Natural killer cell (primary cell): ENCODE data around the gene PRCC. TPM values are rescaled to one million over a fixed set of nuclear protein-coding genes. Genes with fewer than 3 reads are reported as not detected.

Experiments used
- ATAC-seq, 3 donors: fragments of 150-1000 bp in 2 of 3; fragments of 200-7000 bp in 1 of 3; cut with Tn5 transposase; 1 replicate in 1 of 3; 2 replicates in 2 of 3; pipeline ENCODE4 v1.10.0; 2021; ENCODE audit warnings: mild to moderate bottlenecking in 2 of 3, moderate library complexity in 2 of 3
- DNase-seq, 2 donors: peaks; one replicate each; pipeline versions ENCODE4 v3.0.0 to v3.0.0-alpha.2; 2013 to 2021; ENCODE audit warnings: mixed read lengths in 1 of 2
- H3K27ac ChIP-seq: one replicate; pipeline ENCODE4 v1.5.1; 2013; ENCODE audit warnings: mild to moderate bottlenecking, low read length
- H3K27me3 ChIP-seq: one replicate; pipeline ENCODE4 v1.6.1; 2013; ENCODE audit warnings: low read length; ENCODE audit not compliant: control insufficient read depth, insufficient read depth
- H3K36me3 ChIP-seq: one replicate; pipeline ENCODE4 v1.6.1; 2013; ENCODE audit warnings: low read length; ENCODE audit not compliant: control insufficient read depth, insufficient read depth
- H3K4me1 ChIP-seq: one replicate; pipeline ENCODE4 v1.6.1; 2013; ENCODE audit warnings: low read length; ENCODE audit not compliant: control insufficient read depth, insufficient read depth
- H3K4me3 ChIP-seq: one replicate; pipeline ENCODE4 v1.5.1; 2013; ENCODE audit warnings: low read length
- H3K9me3 ChIP-seq: one replicate; pipeline ENCODE4 v1.6.1; 2013; ENCODE audit warnings: low read length; ENCODE audit not compliant: control insufficient read depth, insufficient read depth
- H3K27ac Mint-ChIP-seq, 2 donors: one replicate each; pipeline ENCODE4 v1.8.0; 2022; ENCODE audit warnings: mild to moderate bottlenecking in 2 of 2, mixed read lengths in 2 of 2, moderate library complexity in 1 of 2
- H3K27me3 Mint-ChIP-seq, 2 donors: one replicate each; pipeline ENCODE4 v1.8.0; 2022; ENCODE audit warnings: low read depth in 2 of 2, mixed read lengths in 2 of 2
- H3K36me3 Mint-ChIP-seq: one replicate; pipeline ENCODE4 v1.8.0; 2022; ENCODE audit warnings: mixed read lengths
- H3K4me1 Mint-ChIP-seq, 2 donors: one replicate each; pipeline ENCODE4 v1.8.0; 2022; ENCODE audit warnings: mixed read lengths in 2 of 2
- H3K4me3 Mint-ChIP-seq: one replicate; pipeline ENCODE4 v1.8.0; 2022; ENCODE audit warnings: mild to moderate bottlenecking, moderate library complexity, mixed read lengths
- H3K9me3 Mint-ChIP-seq, 2 donors: one replicate each; pipeline ENCODE4 v1.8.0; 2022; ENCODE audit warnings: mixed read lengths in 2 of 2
- WGBS: methylation state at CpG from one replicate; pipeline ENCODE4 v1.1.7; 2013; ENCODE audit warnings: missing lambda C conversion rate; ENCODE audit not compliant: insufficient coverage; 5-methylcytosine and 5-hydroxymethylcytosine counted together
- intact Hi-C: fragments of 100-400 bp; cut with micrococcal nuclease; formaldehyde crosslinking; loops from one replicate; pipeline ENCODE4 v1.14.2; 2022
- total RNA-seq, 4 donors: library from RNA; stranded (reverse); fragments of 120-200 nt in 1 of 4; gene quantifications; one replicate each; pipeline versions ENCODE4 v1.2.3 to v1.2.4, GENCODE V29; 2013 to 2022
- TF ChIP-seq, protein P1 (sequence below): fragments of 200-600 bp; IDR thresholded peaks from one replicate; pipeline ENCODE4 v1.8.0; 2022; ENCODE audit warnings: antibody characterized with exemption

The PRCC gene
- total RNA-seq, 3 donors from 2014 or later (not counting 1 experiment from before 2014, with no cell fraction given), result 66.5 to 92.4 (median 69.1) TPM

DNA sequence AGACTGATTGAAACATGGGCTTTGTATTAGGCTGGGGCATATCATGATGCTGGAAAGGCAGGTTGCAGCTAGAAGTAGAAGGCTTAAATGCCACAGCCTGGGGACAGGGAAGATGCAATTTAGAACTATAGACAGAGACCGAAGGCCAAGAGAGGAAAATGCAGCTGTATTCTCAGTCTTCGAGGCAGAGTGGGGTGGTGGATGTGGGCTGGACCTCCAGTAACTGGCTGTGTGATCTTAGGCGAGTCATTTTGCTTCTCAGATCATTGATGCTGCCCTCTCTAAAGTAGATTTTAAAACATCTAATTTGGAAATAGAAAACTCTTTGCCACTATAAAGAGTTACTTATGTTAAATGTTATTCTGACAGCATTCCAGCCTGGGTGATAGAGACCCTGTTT is 67.0 kb downstream of the PRCC start:
- no peaks in the 10 kb centered on the region for H3K36me3 Mint-ChIP-seq
- H3K27me3 Mint-ChIP-seq, result peaks cover 0 to 9% of the 10 kb centered on the region in 2 donors
- Histone ChIP-seq H3K9me3 (no peaks in the 10 kb centered on the region), H3K4me3 (no peak overlapping the region), H3K36me3 (no peaks in the 10 kb centered on the region), H3K27me3 (no peaks in the 10 kb centered on the region), H3K4me1 (peaks cover 8% of the 10 kb centered on the region), H3K27ac (no peak overlapping the region)
- H3K4me1 Mint-ChIP-seq, result peaks cover 9 to 36% of the 10 kb centered on the region in 2 donors
- ATAC-seq, result no peak
- H3K27ac Mint-ChIP-seq, result peak overlapping the region in 1 of 2 donors; percentile 27
- WGBS, result 85% methylated on average over 2 of the region's 3 CpGs
- H3K9me3 Mint-ChIP-seq, result no peaks in the 10 kb centered on the region
- TF ChIP-seq, protein P1, sequence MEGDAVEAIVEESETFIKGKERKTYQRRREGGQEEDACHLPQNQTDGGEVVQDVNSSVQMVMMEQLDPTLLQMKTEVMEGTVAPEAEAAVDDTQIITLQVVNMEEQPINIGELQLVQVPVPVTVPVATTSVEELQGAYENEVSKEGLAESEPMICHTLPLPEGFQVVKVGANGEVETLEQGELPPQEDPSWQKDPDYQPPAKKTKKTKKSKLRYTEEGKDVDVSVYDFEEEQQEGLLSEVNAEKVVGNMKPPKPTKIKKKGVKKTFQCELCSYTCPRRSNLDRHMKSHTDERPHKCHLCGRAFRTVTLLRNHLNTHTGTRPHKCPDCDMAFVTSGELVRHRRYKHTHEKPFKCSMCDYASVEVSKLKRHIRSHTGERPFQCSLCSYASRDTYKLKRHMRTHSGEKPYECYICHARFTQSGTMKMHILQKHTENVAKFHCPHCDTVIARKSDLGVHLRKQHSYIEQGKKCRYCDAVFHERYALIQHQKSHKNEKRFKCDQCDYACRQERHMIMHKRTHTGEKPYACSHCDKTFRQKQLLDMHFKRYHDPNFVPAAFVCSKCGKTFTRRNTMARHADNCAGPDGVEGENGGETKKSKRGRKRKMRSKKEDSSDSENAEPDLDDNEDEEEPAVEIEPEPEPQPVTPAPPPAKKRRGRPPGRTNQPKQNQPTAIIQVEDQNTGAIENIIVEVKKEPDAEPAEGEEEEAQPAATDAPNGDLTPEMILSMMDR, result no peak
- DNase-seq, result no peak
- intact Hi-C loops, result no loop called here
- no peak overlapping the region for H3K4me3 Mint-ChIP-seq

DNA sequence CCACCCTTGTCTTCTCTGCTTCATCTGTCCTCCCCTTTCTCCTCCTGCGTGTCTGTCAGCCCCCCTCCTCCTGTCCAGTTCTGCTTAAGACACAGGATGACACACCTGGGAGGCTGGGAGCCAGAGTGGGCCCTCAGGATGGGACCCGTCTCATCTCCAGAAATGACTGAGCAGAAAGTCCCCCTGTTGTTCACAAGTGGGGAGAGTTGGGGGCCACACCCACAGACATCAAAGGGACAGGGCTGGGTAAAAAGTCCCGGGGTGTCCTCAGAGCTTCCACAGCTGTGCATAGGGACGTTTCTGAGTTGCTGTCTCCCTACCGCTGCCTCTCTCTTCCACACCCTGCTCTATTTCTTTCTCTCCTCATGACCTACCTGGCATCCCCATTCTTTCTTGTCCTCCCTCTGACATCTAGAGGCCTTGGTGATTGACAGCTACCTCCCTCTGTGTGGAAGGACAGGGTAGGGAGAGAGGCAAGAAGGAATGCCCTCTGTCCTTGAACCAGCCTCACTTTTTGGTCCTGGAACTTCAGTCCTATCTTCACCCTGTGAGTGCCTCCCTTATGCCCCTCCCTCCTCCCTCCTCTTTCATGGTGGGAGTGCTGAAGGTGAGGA is 68.8 kb downstream of the PRCC start:
- Histone ChIP-seq H3K27me3 (no peaks in the 10 kb centered on the region), H3K4me1 (peaks cover 10% of the 10 kb centered on the region), H3K36me3 (no peaks in the 10 kb centered on the region), H3K9me3 (no peaks in the 10 kb centered on the region), H3K4me3 (no peak overlapping the region), H3K27ac (no peak overlapping the region)
- intact Hi-C loops, result loop anchor here (5.0 kb wide), 1 partner anchor 36 kb away; no protein-coding TSS in a partner anchor
- peak; percentile 36 to 63 (median 59) for ATAC-seq
- peak in 1 of 2 donors; percentile 62 for DNase-seq
- Mint-ChIP-seq H3K27me3 (peaks cover 0 to 13% of the 10 kb centered on the region in 2 donors), H3K4me1 (peaks cover 9 to 39% of the 10 kb centered on the region in 2 donors), H3K27ac (peak overlapping the region; percentile 8 to 66), H3K36me3 (no peaks in the 10 kb centered on the region), H3K4me3 (no peak overlapping the region), H3K9me3 (no peaks in the 10 kb centered on the region)
- TF ChIP-seq, protein P1, result no peak
- 56% methylated on average over 5 of the region's 5 CpGs for WGBS

DNA sequence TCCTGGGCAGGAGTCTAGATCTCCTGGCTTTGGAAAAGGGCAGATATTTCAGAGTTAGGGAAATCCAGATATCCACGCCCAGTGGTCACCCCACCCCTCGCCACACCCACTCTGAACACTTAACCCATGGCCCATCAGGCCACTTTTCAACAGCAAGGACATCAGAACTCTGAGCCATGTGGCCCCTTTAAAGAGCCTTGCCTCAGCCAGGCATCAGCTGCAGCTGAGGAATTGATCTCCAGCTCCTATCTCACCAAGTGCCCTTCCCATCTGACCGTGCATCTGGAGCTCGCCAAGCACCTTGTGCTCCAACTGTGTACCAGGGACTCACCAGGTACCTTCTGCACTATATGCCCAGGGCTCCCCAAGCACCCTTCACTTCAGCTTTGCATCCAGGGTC is 69.6 kb downstream of the PRCC start:
- Mint-ChIP-seq H3K27ac (peak overlapping the region in 1 of 2 donors; percentile 36), H3K36me3 (no peaks in the 10 kb centered on the region), H3K4me3 (no peak overlapping the region), H3K27me3 (peaks cover 0 to 13% of the 10 kb centered on the region in 2 donors), H3K9me3 (no peaks in the 10 kb centered on the region), H3K4me1 (peaks cover 9 to 35% of the 10 kb centered on the region in 2 donors)
- no peak for DNase-seq
- H3K4me1 ChIP-seq, result peaks cover 10% of the 10 kb centered on the region
- no peak overlapping the region for H3K27ac ChIP-seq
- intact Hi-C loops, result loop anchor here (5.0 kb wide), 1 partner anchor 35 kb away; no protein-coding TSS in a partner anchor
- H3K27me3 ChIP-seq, result peaks cover 2% of the 10 kb centered on the region
- no peak for ATAC-seq
- no peaks in the 10 kb centered on the region for H3K36me3 ChIP-seq
- 93% methylated on average over 4 of the region's 4 CpGs for WGBS
- no peaks in the 10 kb centered on the region for H3K9me3 ChIP-seq
- TF ChIP-seq, protein P1, result no peak
- H3K4me3 ChIP-seq, result no peak overlapping the region
